Astrocyte (in vitro differentiated cells and primary cell): ENCODE measurements around the gene PRDM11. TPM values are rescaled to one million over a fixed set of nuclear protein-coding genes. Genes with fewer than 3 reads are reported as not detected.

Source experiments
- DNase-seq: peaks from one replicate; pipeline ENCODE4 v3.0.0-alpha.2; 2010; ENCODE audit warnings: low read depth
- FAIRE-seq: peaks from 2 replicates; lab custom pipeline; 2011; peaks lifted over from hg19 to GRCh38; lab: Jason Lieb, UNC
- H2AFZ ChIP-seq: 2 replicates; pipeline ENCODE4 v1.6.0; 2012; ENCODE audit warnings: low read depth, low read length, inconsistent platforms
- H3K27ac ChIP-seq: 2 replicates; pipeline ENCODE4 v1.5.1; 2011; ENCODE audit warnings: low read depth, low read length, inconsistent platforms
- H3K27me3 ChIP-seq: 2 replicates; pipeline ENCODE4 v1.6.0; 2011; ENCODE audit warnings: low read length, inconsistent platforms; ENCODE audit not compliant: insufficient read depth
- H3K36me3 ChIP-seq: 2 replicates; pipeline ENCODE4 v1.5.1; 2011; ENCODE audit warnings: low read length, inconsistent platforms; ENCODE audit not compliant: insufficient read depth
- H3K4me1 ChIP-seq: 2 replicates; pipeline ENCODE4 v1.5.1; 2011; ENCODE audit warnings: low read length, inconsistent platforms; ENCODE audit not compliant: insufficient read depth
- H3K4me2 ChIP-seq: 2 replicates; pipeline ENCODE4 v1.6.0; 2012; ENCODE audit warnings: low read length, inconsistent platforms
- H3K4me3 ChIP-seq: 2 replicates; pipeline ENCODE4 v1.5.1; 2011; ENCODE audit warnings: low read depth, mild to moderate bottlenecking, low read length, inconsistent platforms; ENCODE audit not compliant: insufficient read depth
- H3K79me2 ChIP-seq: 2 replicates; pipeline ENCODE4 v1.6.0; 2012; ENCODE audit warnings: mild to moderate bottlenecking, low read length, inconsistent platforms; ENCODE audit not compliant: insufficient read depth
- H3K9ac ChIP-seq: 2 replicates; pipeline ENCODE4 v1.6.0; 2012; ENCODE audit warnings: mild to moderate bottlenecking, low read length, inconsistent platforms
- H3K9me3 ChIP-seq: 2 replicates; pipeline ENCODE4 v1.5.1; 2012; ENCODE audit warnings: low read depth, mild to moderate bottlenecking, low read length, inconsistent platforms; ENCODE audit not compliant: insufficient read depth
- H4K20me1 ChIP-seq: 2 replicates; pipeline ENCODE4 v1.6.0; 2012; ENCODE audit warnings: low read length, inconsistent platforms; ENCODE audit not compliant: insufficient read depth
- H3K27ac Mint-ChIP-seq: one replicate; pipeline ENCODE4 v1.8.0; 2021; ENCODE audit warnings: mild to moderate bottlenecking, mixed read lengths; ENCODE audit not compliant: unreplicated experiment
- H3K27me3 Mint-ChIP-seq: one replicate; pipeline ENCODE4 v1.8.0; 2021; ENCODE audit warnings: low read depth, mixed read lengths; ENCODE audit not compliant: unreplicated experiment
- H3K36me3 Mint-ChIP-seq: one replicate; pipeline ENCODE4 v1.8.0; 2021; ENCODE audit warnings: low read depth, mixed read lengths; ENCODE audit not compliant: unreplicated experiment
- H3K4me1 Mint-ChIP-seq: one replicate; pipeline ENCODE4 v1.8.0; 2021; ENCODE audit warnings: low read depth, mixed read lengths; ENCODE audit not compliant: unreplicated experiment
- H3K4me3 Mint-ChIP-seq: one replicate; pipeline ENCODE4 v1.8.0; 2021; ENCODE audit warnings: mild to moderate bottlenecking, moderate library complexity, mixed read lengths; ENCODE audit not compliant: unreplicated experiment
- H3K9me3 Mint-ChIP-seq: one replicate; pipeline ENCODE4 v1.8.0; 2021; ENCODE audit warnings: mild to moderate bottlenecking, mixed read lengths; ENCODE audit not compliant: unreplicated experiment
- EZH2 ChIP-seq: IDR thresholded peaks from 2 replicates; pipeline ENCODE4 v1.6.1; 2012; ENCODE audit warnings: mild to moderate bottlenecking, low read length, inconsistent platforms; ENCODE audit not compliant: insufficient read depth
- total RNA-seq: library from RNA; stranded (reverse); gene quantifications from 2 replicates; pipeline ENCODE4 v1.2.1, GENCODE V29; 2021
- TF ChIP-seq, protein P1 (sequence below): IDR thresholded peaks from 2 replicates; pipeline ENCODE4 v1.5.1; 2011; ENCODE audit warnings: low read depth, mild to moderate bottlenecking, inconsistent platforms, low read length, moderate library complexity; ENCODE audit not compliant: insufficient read depth

Gene PRDM11
- total RNA-seq, 1 donor from 2014 or later, result 9.1 TPM

DNA sequence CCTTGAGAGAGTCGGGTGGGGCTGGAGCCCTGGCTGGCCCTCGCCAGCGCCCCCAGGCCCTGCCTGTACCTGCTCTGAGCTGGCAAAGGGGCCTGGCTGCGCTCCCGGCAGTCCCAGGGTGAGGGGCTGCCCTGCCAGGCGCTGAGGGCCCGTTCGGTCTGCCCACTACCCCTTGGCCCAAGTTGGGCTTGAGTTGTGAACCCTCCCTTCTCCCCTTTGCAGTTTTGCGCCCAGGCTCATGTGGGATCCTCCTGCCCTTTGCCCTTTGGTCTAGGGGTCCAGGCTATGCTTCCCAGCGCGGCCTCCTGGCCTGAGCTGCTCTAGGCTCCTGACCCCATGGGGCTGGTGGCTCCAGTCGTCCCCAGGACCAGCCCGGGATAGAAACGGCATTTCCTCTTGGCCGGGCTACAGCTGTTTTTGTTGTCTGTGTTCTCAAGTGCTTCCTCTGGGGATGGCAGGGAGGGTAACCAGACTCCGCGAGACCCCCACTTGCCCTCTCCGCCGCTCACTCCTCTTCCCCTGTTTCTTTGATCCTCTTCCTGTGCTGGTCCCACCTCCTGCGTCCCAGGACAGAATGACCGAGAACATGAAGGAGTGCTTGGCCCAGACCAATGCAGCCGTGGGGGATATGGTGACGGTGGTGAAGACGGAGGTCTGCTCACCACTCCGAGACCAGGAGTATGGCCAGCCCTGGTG, 34.9 kb downstream of the PRDM11 start:
- H3K4me1 ChIP-seq, result peaks cover 33% of the 10 kb centered on the region
- H3K4me2 ChIP-seq, result peak overlapping the region; percentile 83
- Mint-ChIP-seq H3K27me3 (peaks cover 2% of the 10 kb centered on the region), H3K9me3 (no peaks in the 10 kb centered on the region), H3K36me3 (peaks cover 4% of the 10 kb centered on the region), H3K4me1 (peaks cover 11% of the 10 kb centered on the region), H3K4me3 (peak overlapping the region; percentile 60), H3K27ac (peak overlapping the region; percentile 85)
- H3K4me3 ChIP-seq, result peak overlapping the region; percentile 36
- peak overlapping the region; percentile 75 for H3K9ac ChIP-seq
- peak overlapping the region; percentile 61 for H2AFZ ChIP-seq
- no peak for TF ChIP-seq EZH2
- TF ChIP-seq, protein P1, sequence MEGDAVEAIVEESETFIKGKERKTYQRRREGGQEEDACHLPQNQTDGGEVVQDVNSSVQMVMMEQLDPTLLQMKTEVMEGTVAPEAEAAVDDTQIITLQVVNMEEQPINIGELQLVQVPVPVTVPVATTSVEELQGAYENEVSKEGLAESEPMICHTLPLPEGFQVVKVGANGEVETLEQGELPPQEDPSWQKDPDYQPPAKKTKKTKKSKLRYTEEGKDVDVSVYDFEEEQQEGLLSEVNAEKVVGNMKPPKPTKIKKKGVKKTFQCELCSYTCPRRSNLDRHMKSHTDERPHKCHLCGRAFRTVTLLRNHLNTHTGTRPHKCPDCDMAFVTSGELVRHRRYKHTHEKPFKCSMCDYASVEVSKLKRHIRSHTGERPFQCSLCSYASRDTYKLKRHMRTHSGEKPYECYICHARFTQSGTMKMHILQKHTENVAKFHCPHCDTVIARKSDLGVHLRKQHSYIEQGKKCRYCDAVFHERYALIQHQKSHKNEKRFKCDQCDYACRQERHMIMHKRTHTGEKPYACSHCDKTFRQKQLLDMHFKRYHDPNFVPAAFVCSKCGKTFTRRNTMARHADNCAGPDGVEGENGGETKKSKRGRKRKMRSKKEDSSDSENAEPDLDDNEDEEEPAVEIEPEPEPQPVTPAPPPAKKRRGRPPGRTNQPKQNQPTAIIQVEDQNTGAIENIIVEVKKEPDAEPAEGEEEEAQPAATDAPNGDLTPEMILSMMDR, result no peak
- no peaks in the 10 kb centered on the region for H3K9me3 ChIP-seq
- H3K27ac ChIP-seq, result peak overlapping the region; percentile 38
- H3K36me3 ChIP-seq, result no peaks in the 10 kb centered on the region
- FAIRE-seq (no peak), DNase-seq (no peak)
- no peaks in the 10 kb centered on the region for H3K79me2 ChIP-seq
- peaks cover 5% of the 10 kb centered on the region for H4K20me1 ChIP-seq
- no peaks in the 10 kb centered on the region for H3K27me3 ChIP-seq

DNA sequence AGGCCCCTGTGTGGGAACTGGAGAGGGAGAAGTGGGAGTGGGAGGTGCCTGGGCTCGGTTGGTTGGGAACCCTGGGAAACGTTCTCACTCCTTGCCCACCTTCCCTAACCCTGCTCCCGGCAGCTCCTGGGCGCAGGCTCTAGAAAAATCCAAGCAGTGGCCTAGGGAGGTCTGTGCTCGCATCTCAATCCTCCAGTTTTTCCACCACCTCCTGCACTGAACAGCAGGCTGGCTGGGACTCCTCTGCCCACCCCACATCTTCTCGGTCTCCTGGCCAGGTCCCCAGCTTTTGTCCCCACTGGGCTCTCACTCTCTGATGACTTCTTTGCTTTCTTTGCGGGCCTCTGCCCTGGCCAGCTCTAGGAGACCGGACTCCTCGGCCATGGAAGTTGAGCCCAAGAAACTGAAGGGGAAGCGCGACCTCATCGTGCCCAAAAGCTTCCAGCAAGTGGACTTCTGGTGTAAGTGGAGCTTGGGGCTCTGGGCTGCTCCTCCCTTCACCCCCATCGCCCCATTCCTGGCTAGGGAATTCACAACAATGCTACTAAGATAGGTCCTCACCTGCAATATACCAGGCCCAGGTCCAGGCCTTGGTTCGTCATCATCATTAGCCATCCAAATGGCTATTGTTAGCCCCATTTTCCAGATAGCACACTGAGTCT, 35.6 kb downstream of the PRDM11 start:
- peaks cover 9% of the 10 kb centered on the region for H3K36me3 Mint-ChIP-seq
- H4K20me1 ChIP-seq, result peaks cover 5% of the 10 kb centered on the region
- H3K27ac ChIP-seq, result no peak overlapping the region
- H3K4me3 ChIP-seq, result no peak overlapping the region
- DNase-seq (no peak), FAIRE-seq (no peak)
- no peak overlapping the region for H3K4me3 Mint-ChIP-seq
- H3K9me3 ChIP-seq, result no peaks in the 10 kb centered on the region
- TF ChIP-seq, protein P1, result no peak
- no peak for TF ChIP-seq EZH2
- no peaks in the 10 kb centered on the region for H3K79me2 ChIP-seq
- peaks cover 33% of the 10 kb centered on the region for H3K4me1 ChIP-seq
- H3K27ac Mint-ChIP-seq, result peak overlapping the region; percentile 85
- H3K9ac ChIP-seq, result no peak overlapping the region
- H2AFZ ChIP-seq, result no peak overlapping the region
- peaks cover 2% of the 10 kb centered on the region for H3K27me3 Mint-ChIP-seq
- H3K36me3 ChIP-seq, result no peaks in the 10 kb centered on the region
- no peaks in the 10 kb centered on the region for H3K9me3 Mint-ChIP-seq
- peaks cover 11% of the 10 kb centered on the region for H3K4me1 Mint-ChIP-seq
- peak overlapping the region; percentile 83 for H3K4me2 ChIP-seq
- no peaks in the 10 kb centered on the region for H3K27me3 ChIP-seq
